ENCODE data around the gene LRRC14B. TPM values are rescaled to one million over a fixed set of nuclear protein-coding genes. Genes with fewer than 3 reads are reported as not detected.

The LRRC14B gene
- total RNA-seq, 1 experiment from 2014 or later, result not detected

- DNase-seq (ENCODE audit: low read depth), result no peak
These were observed 17.0 kb upstream of the LRRC14B start for GRCh38 chr5:174291-174600.

GRCh38 chr5:174876-175465, 16.3 kb upstream of the LRRC14B start:
- DNase-seq (ENCODE audit: low read depth), result no peak

DNA sequence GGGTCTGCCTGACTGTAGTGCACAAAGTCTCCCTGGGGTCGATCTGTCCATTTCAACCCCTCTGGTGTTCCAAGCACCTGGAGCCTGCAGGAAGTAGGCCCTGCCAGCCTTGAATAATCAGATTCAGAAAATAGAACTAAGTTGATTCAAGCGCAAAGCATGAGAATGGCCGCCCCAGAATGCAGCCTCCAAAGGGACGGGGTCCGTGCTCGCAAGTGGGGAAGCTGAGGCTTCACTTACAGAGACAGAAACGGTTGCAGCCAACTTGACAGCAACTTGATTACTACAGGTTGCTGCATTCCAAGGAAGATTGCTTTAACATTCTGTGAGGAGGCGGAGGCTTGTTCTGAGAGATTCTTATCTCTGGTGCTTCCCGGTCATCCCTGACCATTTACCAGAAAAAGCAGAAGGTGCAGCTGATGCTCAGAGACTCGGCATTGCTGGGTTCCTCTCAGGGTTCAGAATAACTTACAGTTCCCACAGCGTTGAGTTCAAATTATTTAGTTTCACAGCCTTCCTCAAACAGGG, 14.9 kb upstream of the LRRC14B start:
- no peak for DNase-seq (ENCODE audit: low read depth)

- no peak for DNase-seq (ENCODE audit: low read depth)
These were observed 13.2 kb upstream of the LRRC14B start for GRCh38 chr5:178110-178509.

DNA sequence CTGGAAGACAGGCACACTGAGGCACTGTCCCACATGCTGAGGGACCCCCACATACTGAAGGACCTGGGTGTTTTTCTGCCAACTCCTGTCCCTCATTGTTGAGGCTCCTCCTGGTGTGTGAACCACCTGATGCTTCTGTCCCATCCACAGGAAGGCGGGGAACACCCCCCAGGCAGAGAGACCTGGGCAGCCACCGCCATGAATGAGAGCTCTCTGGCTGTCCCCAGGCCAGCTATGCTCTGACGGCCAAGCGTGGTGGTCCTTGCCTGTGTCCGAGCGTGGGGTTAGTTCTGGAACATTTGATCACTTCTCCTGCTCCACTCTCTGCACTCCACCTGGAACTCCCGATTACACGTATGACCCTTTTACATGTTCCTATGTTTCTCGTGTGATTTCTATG, 11.9 kb upstream of the LRRC14B start:
- no peak for DNase-seq (ENCODE audit: low read depth)

- no peak for DNase-seq (ENCODE audit: low read depth)
These were observed 10.9 kb upstream of the LRRC14B start for GRCh38 chr5:180286-180918.

- no peak for DNase-seq (ENCODE audit: low read depth)
These were observed 10.1 kb upstream of the LRRC14B start for GRCh38 chr5:181160-181559.

GRCh38 chr5:181566-181965, 9.7 kb upstream of the LRRC14B start:
- DNase-seq (ENCODE audit: low read depth), result no peak

- DNase-seq (ENCODE audit: low read depth), result no peak
These were observed 9.2 kb upstream of the LRRC14B start for GRCh38 chr5:182126-182525.

GRCh38 chr5:184471-184870, 6.8 kb upstream of the LRRC14B start:
- no peak for DNase-seq (ENCODE audit: low read depth)

- no peak for DNase-seq (ENCODE audit: low read depth)
These were observed 5.9 kb upstream of the LRRC14B start for GRCh38 chr5:185095-186070.

DNA sequence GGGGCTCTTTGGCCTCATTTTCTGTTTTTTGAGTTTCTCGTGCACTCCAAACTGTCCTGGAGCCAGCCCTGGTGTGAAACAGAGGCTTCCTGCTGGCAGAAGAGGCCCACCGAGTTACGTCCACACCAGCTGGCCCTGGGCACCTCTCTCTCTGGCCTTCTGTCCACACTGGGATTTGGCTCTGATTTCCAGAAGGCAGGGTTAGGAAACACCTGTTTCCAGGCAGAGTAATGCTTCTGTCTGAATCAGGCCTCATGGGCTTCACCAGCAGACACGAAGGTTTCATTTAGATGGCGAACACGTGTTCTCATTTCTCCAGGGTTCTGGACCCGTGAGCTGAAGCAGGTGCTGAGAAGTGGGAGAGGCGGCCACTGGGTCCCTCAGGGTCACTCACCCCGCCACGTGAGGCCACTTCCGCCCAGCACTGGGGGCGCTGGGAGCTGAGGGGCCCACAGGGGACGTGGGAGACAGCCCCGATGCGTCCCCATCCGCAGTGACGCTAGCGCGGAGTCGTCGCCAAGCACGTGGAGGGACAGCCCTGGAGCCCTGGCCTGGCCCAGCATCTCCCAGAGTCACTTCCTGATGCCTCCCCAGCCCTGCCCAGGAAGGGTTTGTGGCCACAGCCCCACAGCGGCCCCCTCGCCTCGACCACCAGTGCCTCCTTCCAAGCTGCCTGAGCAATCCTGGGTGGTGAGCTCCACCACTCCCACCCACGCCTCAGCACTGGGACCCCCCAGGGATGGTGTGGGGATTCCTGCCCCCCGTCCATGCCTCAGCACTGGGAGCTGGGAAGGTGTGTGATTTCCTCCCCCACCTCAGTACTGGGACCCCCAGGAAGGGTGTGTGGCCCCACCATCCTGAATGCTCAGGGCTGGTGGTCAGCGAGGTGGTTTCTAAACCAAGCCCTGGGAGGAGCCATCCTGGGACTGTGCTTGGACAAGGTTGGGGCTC, 4.9 kb upstream of the LRRC14B start:
- DNase-seq (ENCODE audit: low read depth), result no peak

- DNase-seq (ENCODE audit: low read depth), result no peak
These were observed 4.3 kb upstream of the LRRC14B start for GRCh38 chr5:187042-187431.

DNA sequence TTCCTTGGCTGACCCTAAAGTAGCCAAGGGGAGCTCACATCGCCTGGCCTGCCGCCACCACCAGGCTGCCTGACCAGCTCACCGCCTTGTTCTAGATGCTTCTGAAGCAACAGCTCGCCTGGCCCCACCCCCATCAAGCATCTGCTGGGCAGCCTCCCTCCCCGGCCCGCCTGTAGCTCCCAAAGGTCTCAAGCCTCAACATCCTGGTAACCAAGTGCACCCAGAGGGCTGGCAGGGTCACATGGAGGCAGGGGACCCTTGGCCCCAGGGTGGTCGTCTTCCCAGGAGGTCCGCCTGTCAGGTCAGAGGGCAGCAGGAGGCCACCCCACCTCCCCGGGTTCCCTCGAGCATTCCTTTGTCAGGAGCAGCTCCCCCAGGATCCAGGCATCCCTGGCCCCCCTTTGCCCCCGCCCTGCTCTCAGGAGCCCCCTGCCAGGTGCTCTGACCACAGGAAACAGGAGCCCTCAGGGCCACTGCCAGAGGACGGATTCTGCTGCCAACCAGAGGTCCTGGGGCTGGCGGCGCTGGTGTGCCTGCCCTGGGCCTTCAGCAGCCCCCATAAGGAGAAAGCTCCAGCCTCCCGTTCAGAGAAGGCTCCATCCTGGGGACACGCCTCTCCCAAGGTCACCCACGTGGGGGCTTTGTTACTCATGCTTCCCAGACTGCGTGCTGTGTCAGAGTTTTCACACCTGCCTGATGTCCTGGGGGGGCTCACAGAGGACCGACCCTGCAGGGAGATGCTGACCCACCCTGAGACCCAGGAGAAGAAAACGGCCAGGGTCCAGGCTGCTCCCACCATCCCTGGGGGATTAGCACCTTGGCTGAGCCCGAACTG, 3.5 kb upstream of the LRRC14B start:
- DNase-seq (ENCODE audit: low read depth), result peak; percentile 35

DNA sequence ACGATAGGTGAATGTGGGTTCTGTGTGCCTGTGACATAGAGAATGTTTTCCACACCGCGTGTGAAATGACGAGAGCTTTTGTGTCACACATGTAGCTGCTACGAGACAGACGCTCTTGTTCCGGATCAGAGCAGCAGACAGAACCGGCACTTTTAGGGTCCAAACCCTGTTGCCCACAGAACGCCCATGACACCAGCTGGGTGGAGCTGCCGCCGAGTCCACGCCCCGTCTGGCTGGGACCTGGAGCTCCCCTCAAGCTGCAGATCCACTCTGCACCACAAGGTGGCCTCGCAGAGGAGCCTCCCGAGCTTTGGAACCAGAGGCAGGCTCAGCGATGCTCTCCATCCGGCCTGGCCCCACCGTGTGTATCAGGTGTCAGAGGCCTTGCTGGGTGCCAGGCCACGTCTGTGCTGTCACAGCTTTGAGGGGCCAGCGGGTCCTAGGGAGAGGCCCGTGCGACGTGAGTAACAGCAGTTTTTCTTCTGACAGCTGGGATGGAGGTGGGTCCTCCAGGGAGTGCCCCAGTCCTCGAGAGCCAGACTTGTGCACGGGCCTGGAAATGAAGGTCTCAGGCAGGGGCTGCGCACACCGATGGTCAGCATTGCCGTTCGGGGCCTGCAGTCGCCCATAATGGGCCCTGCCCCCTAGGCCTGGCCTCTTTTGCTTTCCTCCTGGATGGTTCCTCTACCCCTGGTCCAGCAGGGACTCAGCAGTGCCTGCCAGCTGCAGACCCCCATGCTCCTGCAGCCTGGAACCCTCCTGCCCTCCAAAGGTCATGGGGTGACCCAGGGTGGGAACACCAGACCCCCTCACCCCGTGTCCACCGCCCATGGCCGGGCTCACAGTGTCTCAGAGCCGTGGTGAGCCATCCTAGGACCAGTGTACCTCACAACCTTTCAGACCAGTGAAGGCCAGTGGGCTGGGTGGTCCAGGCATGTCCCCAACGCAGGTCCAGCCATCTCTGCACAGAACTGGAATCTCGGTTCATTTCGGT, 2.5 kb upstream of the LRRC14B start:
- peak; percentile 93 for DNase-seq (ENCODE audit: low read depth)

- DNase-seq (ENCODE audit: low read depth), result no peak
These were observed 1.8 kb upstream of the LRRC14B start for GRCh38 chr5:189486-189885.

DNA sequence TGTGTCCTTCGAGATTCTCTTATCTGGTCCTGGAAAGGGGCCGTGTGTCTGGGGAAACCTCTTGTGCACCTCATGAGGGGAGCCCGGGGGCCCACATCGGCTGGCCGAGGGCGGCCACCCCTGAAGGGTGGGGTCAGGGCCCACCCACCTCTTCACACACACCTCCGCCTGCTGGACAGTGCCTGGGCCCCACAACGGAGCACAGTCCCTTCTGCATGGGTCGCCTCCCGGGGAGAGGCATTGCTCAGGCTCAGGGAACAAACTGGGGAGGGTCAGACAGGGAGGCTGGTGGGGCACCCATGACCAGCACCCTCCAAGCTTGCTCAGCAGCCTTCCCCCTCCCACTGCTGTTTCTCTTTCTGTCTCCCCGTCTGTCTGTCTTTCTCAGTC, 1.3 kb upstream of the LRRC14B start:
- DNase-seq (ENCODE audit: low read depth), result no peak

DNA sequence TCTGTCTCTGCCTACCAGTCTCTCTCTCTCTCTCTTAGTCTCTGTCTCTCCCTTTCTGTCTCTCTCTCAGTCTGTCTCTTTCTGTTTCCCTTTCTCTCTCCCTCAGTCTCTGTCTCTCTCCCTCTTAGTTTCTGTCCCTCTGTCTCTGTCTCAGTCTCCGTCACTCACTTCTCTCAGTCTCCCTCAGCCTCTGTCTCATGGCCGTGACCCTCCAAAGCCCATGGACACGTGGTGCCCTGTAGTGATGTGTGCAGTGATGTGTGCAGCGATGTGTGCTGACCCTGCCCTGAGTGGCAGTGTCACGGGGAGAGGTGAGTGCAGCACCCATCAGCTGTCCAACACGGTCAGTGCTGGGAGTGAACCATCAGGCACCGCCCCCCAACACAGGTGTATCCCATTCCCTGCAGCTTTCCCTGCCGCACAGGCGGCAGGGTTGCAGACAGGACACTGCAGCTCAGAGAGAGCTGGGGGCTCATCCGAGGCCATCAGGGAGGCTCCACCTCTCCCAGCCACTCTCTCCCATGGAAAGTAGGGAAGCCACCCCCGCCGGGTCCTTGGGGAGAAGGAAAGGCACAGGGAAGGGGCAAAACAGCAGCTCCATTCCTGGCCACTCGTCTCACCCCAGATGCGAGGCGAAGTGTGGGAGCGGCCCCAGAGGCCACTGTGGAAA, 794 bp upstream of the LRRC14B start:
- no peak for DNase-seq (ENCODE audit: low read depth)

Data from Daoy (cell line).